Left lobe of liver (tissue), 2 donors: ENCODE data around the gene MXD4. TPM values are rescaled to one million over a fixed set of nuclear protein-coding genes. Genes with fewer than 3 reads are reported as not detected.

Experiments
- ATAC-seq: fragments of 200-7000 bp; cut with Tn5 transposase; one replicate; pipeline ENCODE4 v1.9.1; 2020; ENCODE audit warnings: mild to moderate bottlenecking, moderate library complexity
- DNase-seq: peaks from one replicate; pipeline ENCODE4 v3.0.0-alpha.2; 2020; ENCODE audit warnings: low spot score
- total RNA-seq: library from RNA; stranded (reverse); gene quantifications from one replicate; pipeline ENCODE4 v1.2.1, GENCODE V29; 2021
- donor health status: DM: no; HTN: no; CAD: no; lungs with moderate emphysema.
- donor health status: DM: no; HTN: yes; CAD: no.

The MXD4 gene
- total RNA-seq, 1 donor from 2014 or later: 23.6 TPM

GRCh38 chr4:2292646-2293108 is 30.8 kb upstream of the MXD4 start:
- DNase-seq (peak; percentile 28), ATAC-seq (no peak)

- ATAC-seq: no peak
- peak; percentile 43 for DNase-seq
These were observed 30.1 kb upstream of the MXD4 start for GRCh38 chr4:2291705-2292645.

GRCh38 chr4:2290974-2291704 is 29.2 kb upstream of the MXD4 start:
- no peak for ATAC-seq
- peak; percentile 42 for DNase-seq

GRCh38 chr4:2290488-2290887 is 28.6 kb upstream of the MXD4 start:
- ATAC-seq (no peak), DNase-seq (peak; percentile 38)

- DNase-seq (peak; percentile 34), ATAC-seq (no peak)
These were observed 28.0 kb upstream of the MXD4 start for GRCh38 chr4:2289955-2290333.

GRCh38 chr4:2289311-2289954 is 27.5 kb upstream of the MXD4 start:
- ATAC-seq: no peak
- DNase-seq: peak; percentile 38

- ATAC-seq (no peak), DNase-seq (no peak)
These were observed 26.2 kb upstream of the MXD4 start for GRCh38 chr4:2288051-2288541.

GRCh38 chr4:2287594-2287915 is 25.6 kb upstream of the MXD4 start:
- no peak for ATAC-seq
- no peak for DNase-seq

- ATAC-seq (no peak), DNase-seq (no peak)
These were observed 25.1 kb upstream of the MXD4 start for GRCh38 chr4:2286904-2287593.

- ATAC-seq: no peak
- DNase-seq: no peak
These were observed 23.9 kb upstream of the MXD4 start for GRCh38 chr4:2285613-2286381.

GRCh38 chr4:2284934-2285612 is 23.2 kb upstream of the MXD4 start:
- DNase-seq (no peak), ATAC-seq (no peak)

- ATAC-seq (no peak), DNase-seq (no peak)
These were observed 22.4 kb upstream of the MXD4 start for GRCh38 chr4:2284161-2284933.

GRCh38 chr4:2283199-2283711 is 21.3 kb upstream of the MXD4 start:
- DNase-seq (no peak), ATAC-seq (no peak)

- no peak for DNase-seq
- no peak for ATAC-seq
These were observed 19.9 kb upstream of the MXD4 start for GRCh38 chr4:2281575-2282343.

GRCh38 chr4:2280531-2281300 is 18.8 kb upstream of the MXD4 start:
- DNase-seq: no peak
- peak; percentile 37 for ATAC-seq

- ATAC-seq: no peak
These were observed 16.0 kb upstream of the MXD4 start for GRCh38 chr4:2277956-2278355.

More at GRCh38 chr4:2277956-2278355, 16.0 kb upstream of the MXD4 start:
- DNase-seq: no peak
